SK-N-SH treated with all-trans-retinoic acid at 6 μM for 48 hours (cell line): Measurements from ENCODE around the gene RTF1.

Source experiments
- BACH2 ChIP-seq: fragments of 250-450 bp; sonication (Bioruptor Pico); IDR thresholded peaks from 2 replicates; pipeline ENCODE4 v1.9.0; 2021; ENCODE audit warnings: mild to moderate bottlenecking, borderline replicate concordance
- CSDC2 ChIP-seq: fragments of 250-450 bp; sonication (Bioruptor Pico); IDR thresholded peaks from 2 replicates; pipeline ENCODE4 v1.5.0; 2020; ENCODE audit warnings: mild to moderate bottlenecking, moderate library complexity
- TOX ChIP-seq: fragments of 250-450 bp; sonication (Bioruptor Pico); IDR thresholded peaks from 2 replicates; pipeline ENCODE4 v1.8.0; 2021; ENCODE audit warnings: mild to moderate bottlenecking, moderate library complexity, borderline replicate concordance
- TF ChIP-seq, protein P1 (sequence below): fragments of 250-450 bp; sonication (Bioruptor Pico); IDR thresholded peaks from 2 replicates; pipeline ENCODE4 v1.5.0; 2020; ENCODE audit warnings: mild to moderate bottlenecking, moderate library complexity
- TF ChIP-seq, protein P2 (sequence below): fragments of 250-450 bp; sonication (Bioruptor Pico); IDR thresholded peaks from 2 replicates; pipeline ENCODE4 v1.8.0; 2020; ENCODE audit warnings: mild to moderate bottlenecking, moderate library complexity, borderline replicate concordance

DNA sequence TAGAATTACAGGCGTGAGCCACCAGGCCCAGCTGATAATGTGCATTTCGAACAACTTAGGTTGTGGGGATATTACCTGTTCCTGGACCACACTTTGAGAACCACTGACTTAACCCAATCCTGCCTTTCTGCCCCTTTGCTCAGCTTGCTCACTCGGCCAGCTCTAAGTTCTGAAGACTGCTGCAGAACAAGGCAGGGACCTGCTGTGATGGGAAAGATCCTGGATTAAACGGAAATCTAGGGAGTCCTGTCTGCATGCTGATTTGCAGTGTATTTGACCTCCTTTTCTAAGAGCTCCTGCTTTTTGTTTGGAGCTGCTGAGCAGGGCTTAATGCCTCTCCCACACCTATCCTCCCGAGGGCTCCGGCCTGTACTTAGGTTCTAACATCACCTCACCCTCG is 93.8 kb downstream of the RTF1 start:
- TF ChIP-seq, protein P1, sequence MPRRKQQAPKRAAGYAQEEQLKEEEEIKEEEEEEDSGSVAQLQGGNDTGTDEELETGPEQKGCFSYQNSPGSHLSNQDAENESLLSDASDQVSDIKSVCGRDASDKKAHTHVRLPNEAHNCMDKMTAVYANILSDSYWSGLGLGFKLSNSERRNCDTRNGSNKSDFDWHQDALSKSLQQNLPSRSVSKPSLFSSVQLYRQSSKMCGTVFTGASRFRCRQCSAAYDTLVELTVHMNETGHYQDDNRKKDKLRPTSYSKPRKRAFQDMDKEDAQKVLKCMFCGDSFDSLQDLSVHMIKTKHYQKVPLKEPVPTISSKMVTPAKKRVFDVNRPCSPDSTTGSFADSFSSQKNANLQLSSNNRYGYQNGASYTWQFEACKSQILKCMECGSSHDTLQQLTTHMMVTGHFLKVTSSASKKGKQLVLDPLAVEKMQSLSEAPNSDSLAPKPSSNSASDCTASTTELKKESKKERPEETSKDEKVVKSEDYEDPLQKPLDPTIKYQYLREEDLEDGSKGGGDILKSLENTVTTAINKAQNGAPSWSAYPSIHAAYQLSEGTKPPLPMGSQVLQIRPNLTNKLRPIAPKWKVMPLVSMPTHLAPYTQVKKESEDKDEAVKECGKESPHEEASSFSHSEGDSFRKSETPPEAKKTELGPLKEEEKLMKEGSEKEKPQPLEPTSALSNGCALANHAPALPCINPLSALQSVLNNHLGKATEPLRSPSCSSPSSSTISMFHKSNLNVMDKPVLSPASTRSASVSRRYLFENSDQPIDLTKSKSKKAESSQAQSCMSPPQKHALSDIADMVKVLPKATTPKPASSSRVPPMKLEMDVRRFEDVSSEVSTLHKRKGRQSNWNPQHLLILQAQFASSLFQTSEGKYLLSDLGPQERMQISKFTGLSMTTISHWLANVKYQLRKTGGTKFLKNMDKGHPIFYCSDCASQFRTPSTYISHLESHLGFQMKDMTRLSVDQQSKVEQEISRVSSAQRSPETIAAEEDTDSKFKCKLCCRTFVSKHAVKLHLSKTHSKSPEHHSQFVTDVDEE (CRISPR knock-in tag), result no peak
- no peak for TF ChIP-seq CSDC2 (CRISPR knock-in tag)
- TF ChIP-seq BACH2 (CRISPR knock-in tag), result no peak
- TF ChIP-seq, protein P2, sequence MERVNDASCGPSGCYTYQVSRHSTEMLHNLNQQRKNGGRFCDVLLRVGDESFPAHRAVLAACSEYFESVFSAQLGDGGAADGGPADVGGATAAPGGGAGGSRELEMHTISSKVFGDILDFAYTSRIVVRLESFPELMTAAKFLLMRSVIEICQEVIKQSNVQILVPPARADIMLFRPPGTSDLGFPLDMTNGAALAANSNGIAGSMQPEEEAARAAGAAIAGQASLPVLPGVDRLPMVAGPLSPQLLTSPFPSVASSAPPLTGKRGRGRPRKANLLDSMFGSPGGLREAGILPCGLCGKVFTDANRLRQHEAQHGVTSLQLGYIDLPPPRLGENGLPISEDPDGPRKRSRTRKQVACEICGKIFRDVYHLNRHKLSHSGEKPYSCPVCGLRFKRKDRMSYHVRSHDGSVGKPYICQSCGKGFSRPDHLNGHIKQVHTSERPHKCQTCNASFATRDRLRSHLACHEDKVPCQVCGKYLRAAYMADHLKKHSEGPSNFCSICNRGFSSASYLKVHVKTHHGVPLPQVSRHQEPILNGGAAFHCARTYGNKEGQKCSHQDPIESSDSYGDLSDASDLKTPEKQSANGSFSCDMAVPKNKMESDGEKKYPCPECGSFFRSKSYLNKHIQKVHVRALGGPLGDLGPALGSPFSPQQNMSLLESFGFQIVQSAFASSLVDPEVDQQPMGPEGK (CRISPR knock-in tag), result no peak
- TF ChIP-seq TOX (CRISPR knock-in tag), result no peak
